Neuronal stem cell (in vitro differentiated cells): Measurements from ENCODE around the gene PEAR1.

ENCODE experiments used
- DNase-seq: peaks from one replicate; pipeline ENCODE4 v3.0.0-alpha.2; 2013; ENCODE audit warnings: low spot score
- H2AFZ ChIP-seq: one replicate; pipeline ENCODE4 v1.6.1; 2013; ENCODE audit warnings: mild to moderate bottlenecking, low read length, inconsistent platforms
- H2AK5ac ChIP-seq: 2 replicates; pipeline ENCODE4 v1.6.1; 2013; ENCODE audit warnings: low read depth, mild to moderate bottlenecking, inconsistent platforms, low read length, moderate library complexity, mixed read lengths
- H2BK120ac ChIP-seq: 2 replicates; pipeline ENCODE4 v1.6.1; 2013; ENCODE audit warnings: low read depth, mild to moderate bottlenecking, inconsistent platforms, low read length, moderate library complexity, mixed read lengths
- H2BK12ac ChIP-seq: one replicate; pipeline ENCODE4 v1.6.1; 2013; ENCODE audit warnings: low read length, inconsistent platforms
- H2BK15ac ChIP-seq: 2 replicates; pipeline ENCODE4 v1.6.1; 2013; ENCODE audit warnings: mild to moderate bottlenecking, low read length, inconsistent platforms, mixed read lengths
- H2BK5ac ChIP-seq: one replicate; pipeline ENCODE4 v1.6.1; 2013; ENCODE audit warnings: inconsistent platforms, mild to moderate bottlenecking, low read length, moderate library complexity
- H3K14ac ChIP-seq: one replicate; pipeline ENCODE4 v1.6.1; 2013; ENCODE audit warnings: low read length, inconsistent platforms
- H3K18ac ChIP-seq: 2 replicates; pipeline ENCODE4 v1.6.1; 2013; ENCODE audit warnings: low read length, inconsistent platforms
- H3K23ac ChIP-seq: 2 replicates; pipeline ENCODE4 v1.6.1; 2013; ENCODE audit warnings: low read depth, mild to moderate bottlenecking, mixed read lengths, low read length, inconsistent platforms; ENCODE audit not compliant: poor library complexity
- H3K27ac ChIP-seq: replicated peaks from 3 replicates; pipeline ENCODE4 v1.5.1; 2013; ENCODE audit warnings: low read length, inconsistent platforms
- H3K27me3 ChIP-seq, 3 experiments: 2 replicates each; pipeline ENCODE4 v1.6.1; 2013; ENCODE audit warnings: low read length in 3 of 3, mild to moderate bottlenecking in 2 of 3, inconsistent platforms in 1 of 3, low read depth in 1 of 3, mixed read lengths in 1 of 3, moderate library complexity in 1 of 3; ENCODE audit not compliant: control insufficient read depth in 3 of 3, insufficient read depth in 3 of 3
- H3K36me3 ChIP-seq, 2 donors: replicated peaks in 1 of 2; 2 replicates each; pipeline ENCODE4 v1.6.1; 2013; ENCODE audit warnings: low read length in 2 of 2; ENCODE audit not compliant: control insufficient read depth in 2 of 2, insufficient read depth in 2 of 2
- H3K4ac ChIP-seq: 2 replicates; pipeline ENCODE4 v1.6.1; 2013; ENCODE audit warnings: inconsistent platforms, mild to moderate bottlenecking, low read length, moderate library complexity
- H3K4me1 ChIP-seq, 2 donors: 1 replicate in 1 of 2; 2 replicates in 1 of 2; pipeline ENCODE4 v1.6.1; 2013; ENCODE audit warnings: low read length in 2 of 2, low read depth in 1 of 2; ENCODE audit not compliant: control insufficient read depth in 2 of 2, insufficient read depth in 1 of 2
- H3K4me2 ChIP-seq: one replicate; pipeline ENCODE4 v1.6.1; 2013; ENCODE audit warnings: mild to moderate bottlenecking, low read length, inconsistent platforms; ENCODE audit not compliant: insufficient read depth, poor library complexity, severe bottlenecking
- H3K4me3 ChIP-seq, 2 donors: 2 replicates each; pipeline ENCODE4 v1.5.1; 2013; ENCODE audit warnings: low read length in 2 of 2, mild to moderate bottlenecking in 2 of 2, inconsistent platforms in 1 of 2, moderate library complexity in 1 of 2
- H3K79me1 ChIP-seq: one replicate; pipeline ENCODE4 v1.6.1; 2013; ENCODE audit warnings: low read depth, mild to moderate bottlenecking, inconsistent platforms, low read length, moderate library complexity
- H3K9ac ChIP-seq: one replicate; pipeline ENCODE4 v1.6.1; 2013; ENCODE audit warnings: mild to moderate bottlenecking, low read depth, low read length, inconsistent platforms; ENCODE audit not compliant: poor library complexity
- H3K9me3 ChIP-seq, 2 donors: replicated peaks in 1 of 2; 2 replicates each; pipeline versions ENCODE3 to v1.6.1; 2013; ENCODE audit warnings: low read length in 2 of 2, mild to moderate bottlenecking in 2 of 2, inconsistent platforms in 1 of 2, low read depth in 1 of 2, mixed read lengths in 1 of 2, moderate library complexity in 1 of 2; ENCODE audit not compliant: control insufficient read depth in 2 of 2, insufficient read depth in 1 of 2
- H4K8ac ChIP-seq: one replicate; pipeline ENCODE4 v1.6.1; 2013; ENCODE audit warnings: low read depth, mild to moderate bottlenecking, inconsistent platforms, low read length, moderate library complexity
- H4K91ac ChIP-seq: one replicate; pipeline ENCODE4 v1.6.1; 2013; ENCODE audit warnings: low read length, low read depth, mild to moderate bottlenecking, inconsistent platforms; ENCODE audit not compliant: poor library complexity
- WGBS, 2 donors: extraction: QIAGEN DNeasy Blood & Tissue Kit; methylation state at CpG; one replicate each; pipeline ENCODE4 v1.1.7; 2013; ENCODE audit warnings: missing lambda C conversion rate in 2 of 2, mixed read lengths in 1 of 2; ENCODE audit not compliant: insufficient read length in 2 of 2, insufficient replicate concordance in 1 of 2; ENCODE audit errors: extremely low coverage in 2 of 2; 5-methylcytosine and 5-hydroxymethylcytosine counted together

PEAR1 gene

GRCh38 chr1:156856282-156856785 lies 37.2 kb upstream of the PEAR1 start:
- no peak overlapping the region for H2BK5ac ChIP-seq
- H3K14ac ChIP-seq, result no peak overlapping the region
- no peak overlapping the region for H2BK120ac ChIP-seq
- no peak overlapping the region for H3K4me2 ChIP-seq
- no peak overlapping the region for H2BK15ac ChIP-seq
- no peaks in the 10 kb centered on the region for H3K36me3 ChIP-seq
- H3K23ac ChIP-seq, result no peak overlapping the region
- DNase-seq, result no peak
- no peak overlapping the region for H3K9ac ChIP-seq
- H3K9me3 ChIP-seq, result no peaks in the 10 kb centered on the region
- no peak overlapping the region for H3K4ac ChIP-seq
- H3K4me3 ChIP-seq, result no peak overlapping the region
- no peak overlapping the region for H4K91ac ChIP-seq
- no peak overlapping the region for H2BK12ac ChIP-seq
- no peak overlapping the region for H3K27ac ChIP-seq
- WGBS, 2 donors, result no CpG with 5 or more reads among the region's 3 CpGs
- H2AFZ ChIP-seq, result no peak overlapping the region
- no peak overlapping the region for H4K8ac ChIP-seq
- H3K79me1 ChIP-seq, result no peaks in the 10 kb centered on the region
- H3K18ac ChIP-seq, result no peak overlapping the region
- H2AK5ac ChIP-seq, result no peak overlapping the region
- peaks cover 6 to 90% (median 58%) of the 10 kb centered on the region in 3 experiments for H3K27me3 ChIP-seq
- H3K4me1 ChIP-seq, result peaks cover 11 to 20% of the 10 kb centered on the region in 2 donors

- Histone ChIP-seq H2BK120ac (no peak overlapping the region), H3K23ac (peak overlapping the region; percentile 57), H4K8ac (no peak overlapping the region), H2BK15ac (no peak overlapping the region), H3K27me3 (peaks cover 11 to 90% (median 69%) of the 10 kb centered on the region in 3 experiments), H3K4ac (no peak overlapping the region), H3K79me1 (no peaks in the 10 kb centered on the region), H2BK12ac (no peak overlapping the region), H3K4me3 (no peak overlapping the region), H3K4me1 (peaks cover 10 to 20% of the 10 kb centered on the region in 2 donors), H2BK5ac (no peak overlapping the region), H3K27ac (no peak overlapping the region), H3K9ac (no peak overlapping the region), H2AK5ac (no peak overlapping the region), H3K9me3 (no peaks in the 10 kb centered on the region), H2AFZ (no peak overlapping the region), H3K36me3 (no peaks in the 10 kb centered on the region), H3K4me2 (no peak overlapping the region), H3K18ac (no peak overlapping the region), H4K91ac (no peak overlapping the region), H3K14ac (no peak overlapping the region)
- DNase-seq, result no peak
- no CpG with 5 or more reads among the region's 3 CpGs for WGBS, 2 donors
Measured at GRCh38 chr1:156857532-156857931, 36.0 kb upstream of the PEAR1 start.

- Histone ChIP-seq H4K8ac (no peak overlapping the region), H3K36me3 (no peaks in the 10 kb centered on the region), H2AK5ac (no peak overlapping the region), H3K18ac (peak overlapping the region; percentile 60), H3K4ac (no peak overlapping the region), H2BK15ac (peak overlapping the region; percentile 35), H3K27me3 (peaks cover 11 to 90% (median 71%) of the 10 kb centered on the region in 3 experiments), H3K4me2 (peak overlapping the region; percentile 88), H3K9ac (peak overlapping the region; percentile 63), H2BK120ac (no peak overlapping the region), H2BK12ac (no peak overlapping the region), H2AFZ (peak overlapping the region; percentile 90), H3K4me1 (peaks cover 9 to 20% of the 10 kb centered on the region in 2 donors), H3K14ac (no peak overlapping the region), H2BK5ac (no peak overlapping the region), H4K91ac (no peak overlapping the region), H3K9me3 (no peaks in the 10 kb centered on the region), H3K27ac (no peak overlapping the region), H3K4me3 (no peak overlapping the region), H3K79me1 (no peaks in the 10 kb centered on the region), H3K23ac (no peak overlapping the region)
- no peak for DNase-seq
- no CpG with 5 or more reads among the region's 5 CpGs for WGBS, 2 donors
Measured at GRCh38 chr1:156858555-156858956, 35.0 kb upstream of the PEAR1 start.

GRCh38 chr1:156858959-156859522 lies 34.5 kb upstream of the PEAR1 start, which contains the start of gene INSRR:
TSS of gene INSRR (minus strand) at chr1:156859117. CDS start at chr1:156858621, 496 bp downstream.
- Histone ChIP-seq H2BK15ac (peak within 1 kb of the TSS; percentile 79), H3K79me1 (no peaks in the 10 kb centered on the region), H4K91ac (no peak within 1 kb of the TSS), H3K9ac (peak within 1 kb of the TSS; percentile 76), H3K27me3 (peaks cover 11 to 90% (median 73%) of the 10 kb centered on the region in 3 experiments), H3K18ac (peak within 1 kb of the TSS; percentile 89), H3K4me3 (peak within 1 kb of the TSS; percentile 21 to 69), H2BK12ac (no peak within 1 kb of the TSS), H3K23ac (peak within 1 kb of the TSS; percentile 74), H3K4ac (no peak within 1 kb of the TSS), H4K8ac (no peak within 1 kb of the TSS), H2AK5ac (no peak within 1 kb of the TSS), H2AFZ (peak within 1 kb of the TSS; percentile 90), H2BK120ac (no peak within 1 kb of the TSS), H2BK5ac (no peak within 1 kb of the TSS), H3K4me1 (peaks cover 9 to 20% of the 10 kb centered on the region in 2 donors), H3K14ac (no peak within 1 kb of the TSS), H3K27ac (no peak within 1 kb of the TSS), H3K36me3 (no peaks in the 10 kb centered on the region), H3K4me2 (peak within 1 kb of the TSS; percentile 88), H3K9me3 (no peaks in the 10 kb centered on the region)
- no CpG with 5 or more reads among the region's 39 CpGs for WGBS, 2 donors
- no peak for DNase-seq
